Anterior cingulate cortex (tissue), 58 donors: ENCODE data around the gene C2orf92.

Experiments
- DNase-seq, 58 donors: peaks; one replicate each; lab custom pipeline; 2025; lab: John Stamatoyannopoulos, UW

Gene C2orf92

GRCh38 chr2:97739020-97739892 lies 69.7 kb downstream of the C2orf92 start:
- no peak for DNase-seq

GRCh38 chr2:97739893-97740245 lies 70.4 kb downstream of the C2orf92 start:
- no peak for DNase-seq

- peak in 2 of 58 donors; percentile 6 to 10 for DNase-seq
These were observed 71.2 kb downstream of the C2orf92 start for GRCh38 chr2:97740590-97741182.

- no peak for DNase-seq
These were observed 71.7 kb downstream of the C2orf92 start for GRCh38 chr2:97741251-97741650.

- DNase-seq: no peak
These were observed 72.2 kb downstream of the C2orf92 start for GRCh38 chr2:97741686-97742085.

GRCh38 chr2:97742381-97742847 lies 72.9 kb downstream of the C2orf92 start:
- no peak for DNase-seq

GRCh38 chr2:97743913-97744312 lies 74.4 kb downstream of the C2orf92 start:
- no peak for DNase-seq

GRCh38 chr2:97745474-97746174 lies 76.1 kb downstream of the C2orf92 start:
- DNase-seq: no peak

- DNase-seq: no peak
These were observed 77.8 kb downstream of the C2orf92 start for GRCh38 chr2:97747285-97747684.

- no peak for DNase-seq
These were observed 78.2 kb downstream of the C2orf92 start for GRCh38 chr2:97747716-97748115.

- DNase-seq: no peak
These were observed 80.1 kb downstream of the C2orf92 start for GRCh38 chr2:97749581-97749980.

GRCh38 chr2:97750017-97750416 lies 80.5 kb downstream of the C2orf92 start:
- DNase-seq: no peak

GRCh38 chr2:97751752-97752151 lies 82.2 kb downstream of the C2orf92 start:
- no peak for DNase-seq
